GM12891 (cell line): ENCODE data around the gene ZNF142.

Source experiments
- PAX5 ChIP-seq: IDR thresholded peaks from 2 replicates; pipeline ENCODE4 v1.6.1; 2011; ENCODE audit warnings: low read length, moderate library complexity, mild to moderate bottlenecking; ENCODE audit not compliant: insufficient read depth, severe bottlenecking
- POLR2A ChIP-seq: IDR thresholded peaks from 2 replicates; pipeline ENCODE4 v1.6.1; 2011; ENCODE audit warnings: low read depth, low read length, control low read depth
- POLR2AphosphoS5 ChIP-seq: IDR thresholded peaks from 2 replicates; pipeline ENCODE4 v1.6.1; 2011; ENCODE audit warnings: low read depth, low read length, control low read depth
- POU2F2 ChIP-seq: IDR thresholded peaks from 2 replicates; pipeline ENCODE4 v1.6.1; 2011; ENCODE audit warnings: low read depth, mild to moderate bottlenecking, control low read depth, low read length, moderate library complexity
- SPI1 ChIP-seq: IDR thresholded peaks from 2 replicates; pipeline ENCODE4 v1.6.1; 2011; ENCODE audit warnings: low read depth, low read length, control low read depth

DNA sequence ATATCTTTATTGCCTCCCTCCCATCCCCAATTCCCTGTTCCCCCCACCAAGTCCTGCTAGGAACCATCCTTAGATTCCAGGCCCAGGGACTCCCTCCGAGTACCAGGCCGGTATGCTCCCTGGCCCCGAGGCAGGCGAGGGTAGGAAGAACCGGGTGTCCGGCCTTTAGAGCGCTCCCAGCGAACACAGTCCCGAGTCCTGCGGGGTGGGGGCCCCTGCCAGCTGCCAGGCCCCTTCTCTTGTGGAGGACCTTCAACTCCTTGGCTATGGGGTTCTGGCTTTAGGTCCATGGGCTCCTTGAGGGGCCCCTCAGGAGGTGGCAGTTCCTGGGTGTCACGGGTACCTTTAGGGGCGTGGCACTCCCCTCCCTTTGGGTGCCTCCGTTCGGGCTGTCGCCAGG, 4.5 kb upstream of the ZNF142 start:
- TF ChIP-seq PAX5 (no peak), POLR2A (no peak), POLR2AphosphoS5 (no peak), SPI1 (no peak), POU2F2 (no peak)
